Measurements from ENCODE around the gene RNF112.

The RNF112 gene, protein sequence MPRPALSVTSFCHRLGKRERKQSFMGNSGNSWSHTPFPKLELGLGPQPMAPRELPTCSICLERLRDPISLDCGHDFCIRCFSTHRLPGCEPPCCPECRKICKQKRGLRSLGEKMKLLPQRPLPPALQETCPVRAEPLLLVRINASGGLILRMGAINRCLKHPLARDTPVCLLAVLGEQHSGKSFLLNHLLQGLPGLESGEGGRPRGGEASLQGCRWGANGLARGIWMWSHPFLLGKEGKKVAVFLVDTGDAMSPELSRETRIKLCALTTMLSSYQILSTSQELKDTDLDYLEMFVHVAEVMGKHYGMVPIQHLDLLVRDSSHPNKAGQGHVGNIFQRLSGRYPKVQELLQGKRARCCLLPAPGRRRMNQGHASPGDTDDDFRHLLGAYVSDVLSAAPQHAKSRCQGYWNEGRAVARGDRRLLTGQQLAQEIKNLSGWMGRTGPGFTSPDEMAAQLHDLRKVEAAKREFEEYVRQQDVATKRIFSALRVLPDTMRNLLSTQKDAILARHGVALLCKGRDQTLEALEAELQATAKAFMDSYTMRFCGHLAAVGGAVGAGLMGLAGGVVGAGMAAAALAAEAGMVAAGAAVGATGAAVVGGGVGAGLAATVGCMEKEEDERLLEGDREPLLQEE

DNA sequence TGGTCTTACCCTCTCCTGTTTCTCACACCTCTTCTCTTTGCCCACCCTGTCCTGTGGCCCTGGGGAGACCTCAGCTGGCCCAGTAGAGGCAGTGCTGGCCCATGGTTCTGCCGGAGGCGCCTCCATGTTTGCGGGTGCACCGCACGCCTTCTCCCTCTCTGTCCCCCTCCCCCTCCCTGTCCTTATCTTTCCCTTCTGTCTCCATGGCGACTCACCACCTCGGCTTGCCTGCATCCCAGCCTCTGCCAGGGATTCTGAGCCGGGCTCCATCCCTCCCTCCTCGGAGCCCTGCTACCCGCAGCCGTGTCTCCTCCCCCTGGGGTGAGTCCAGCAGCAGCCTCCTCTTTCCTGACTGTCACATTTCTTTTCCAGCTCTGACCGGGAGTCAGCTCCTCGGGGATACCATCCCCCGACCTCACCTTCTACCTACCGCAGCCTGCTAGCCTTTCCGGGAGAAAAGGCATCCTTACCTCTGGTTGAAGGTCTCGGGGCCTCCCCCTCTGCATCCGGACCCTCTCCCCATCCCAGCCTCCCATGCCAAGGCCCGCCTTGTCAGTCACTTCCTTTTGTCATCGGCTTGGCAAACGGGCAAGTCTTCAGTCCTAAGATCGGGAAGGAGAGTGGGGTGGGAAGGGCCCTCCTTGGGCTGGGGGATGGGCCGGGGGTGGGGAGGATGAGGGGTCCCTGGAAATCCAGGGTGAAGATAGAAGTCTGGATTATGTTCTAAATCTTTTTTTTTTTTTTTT, at the start of gene RNF112:
RNF112 (plus strand) TSS at position 358 of the 746 bp plus-strand sequence; CDS start at position 535, 177 bp downstream.
- Histone ChIP-seq H3K9me3 (ENCODE audit: control insufficient read depth, insufficient read depth, low read length) (no peaks in the 10 kb centered on the region), H3K4me1 (ENCODE audit: insufficient read depth, low read length) (peaks cover 15% of the 10 kb centered on the region), H3K36me3 (ENCODE audit: insufficient read depth, low read length) (no peaks in the 10 kb centered on the region), H3K9ac (ENCODE audit: low read depth, low read length) (no peak within 1 kb of the TSS; the same call in 1 of the 2 replicates)

DNA sequence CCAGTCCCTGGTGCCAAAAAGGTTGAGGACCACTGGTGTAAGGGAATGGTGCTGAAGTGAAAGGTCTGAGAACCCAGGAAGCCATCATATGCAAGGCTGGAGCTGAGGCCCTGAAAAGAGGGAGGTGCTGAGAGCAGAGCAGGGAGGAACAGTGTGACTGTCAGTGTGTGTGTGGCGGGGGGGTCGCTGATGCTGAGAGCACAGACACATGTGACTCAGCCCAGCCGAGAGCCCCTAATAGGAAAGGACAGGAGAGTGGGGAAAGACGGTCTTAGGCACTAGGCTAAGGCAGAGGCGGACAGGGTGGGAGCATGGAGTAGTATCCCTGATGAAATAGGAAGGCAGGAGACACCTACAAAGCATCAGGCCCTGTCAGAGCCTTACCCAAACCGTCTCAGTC, 49.7 kb upstream of the RNF112 start:
- Histone ChIP-seq H3K9ac (ENCODE audit: low read depth, low read length) (no peak overlapping the region; the same call in 1 of the 2 replicates), H3K9me3 (ENCODE audit: control insufficient read depth, insufficient read depth, low read length) (no peaks in the 10 kb centered on the region), H3K36me3 (ENCODE audit: insufficient read depth, low read length) (no peaks in the 10 kb centered on the region), H3K4me1 (ENCODE audit: insufficient read depth, low read length) (peaks cover 5% of the 10 kb centered on the region; the same call in 1 of the 2 replicates)

DNA sequence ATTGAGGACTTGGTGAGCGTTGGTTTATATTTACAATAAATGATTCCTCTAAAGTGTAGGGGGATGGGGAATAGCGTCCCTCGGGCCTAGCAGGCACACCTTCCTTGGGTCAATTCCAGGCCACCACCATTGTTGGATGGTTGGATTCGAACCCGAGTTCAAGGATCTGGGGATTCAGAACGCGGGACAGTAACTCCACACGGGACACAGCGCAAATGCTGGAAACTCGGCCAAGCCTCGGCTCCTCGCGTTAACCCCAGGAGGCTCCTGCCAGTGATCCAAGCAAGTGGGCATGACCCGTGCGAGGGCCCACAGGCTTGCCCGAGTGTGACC, 49.1 kb upstream of the RNF112 start:
- H3K9me3 ChIP-seq (ENCODE audit: control insufficient read depth, insufficient read depth, low read length): no peaks in the 10 kb centered on the region
- no peaks in the 10 kb centered on the region for H3K36me3 ChIP-seq (ENCODE audit: insufficient read depth, low read length)
- H3K9ac ChIP-seq (ENCODE audit: low read depth, low read length): peak overlapping the region; percentile 80; the same call in 1 of the 2 replicates
- peaks cover 5% of the 10 kb centered on the region; the same call in 1 of the 2 replicates for H3K4me1 ChIP-seq (ENCODE audit: insufficient read depth, low read length)

DNA sequence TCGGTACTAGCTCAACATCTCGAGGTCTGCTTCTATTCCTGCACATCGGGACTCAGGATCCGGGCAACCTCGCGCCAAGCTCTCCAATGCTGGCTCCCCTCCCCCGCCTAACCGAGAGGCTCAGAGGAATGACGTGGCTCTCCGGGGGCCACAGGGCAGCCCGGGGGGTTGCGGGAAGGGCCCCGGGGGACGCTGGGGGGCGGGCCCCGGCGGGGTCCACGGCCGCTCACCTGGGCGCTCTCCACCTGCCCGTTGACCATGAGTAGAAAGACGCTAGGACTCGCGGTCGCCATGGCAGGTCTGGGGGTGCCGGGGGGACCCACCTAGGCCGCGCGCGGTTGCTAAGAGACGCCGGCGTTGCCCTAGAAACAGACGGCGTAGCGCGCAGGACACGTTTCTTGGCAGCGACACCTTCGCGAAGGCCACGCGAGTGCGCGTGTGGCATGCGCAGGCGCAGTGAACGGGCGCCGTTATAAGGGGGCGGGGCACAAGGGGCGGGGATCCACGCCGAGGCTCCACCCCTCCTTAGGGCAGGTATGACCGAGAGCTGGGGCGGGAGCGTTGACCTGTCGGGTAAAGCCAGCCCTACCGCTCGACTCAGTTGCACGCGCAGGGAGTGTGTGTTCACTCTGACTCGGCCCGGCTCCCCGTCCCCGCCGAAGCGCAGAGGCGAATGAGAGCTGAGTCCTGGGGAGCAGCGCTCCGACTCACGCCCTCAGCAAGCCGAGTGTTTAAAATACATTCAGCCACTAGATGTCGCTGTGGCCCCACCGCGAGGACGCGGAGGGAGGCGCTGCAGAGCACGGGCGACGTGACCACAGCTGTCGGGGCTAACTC, 48.5 kb upstream of the RNF112 start, which contains the start of gene B9D1:
B9D1 (minus strand) TSS at position 447 of the 837 bp plus-strand sequence; CDS start at position 293, 154 bp downstream.
- peaks cover 5% of the 10 kb centered on the region; the same call in 1 of the 2 replicates for H3K4me1 ChIP-seq (ENCODE audit: insufficient read depth, low read length)
- peak within 1 kb of the TSS; percentile 80 for H3K9ac ChIP-seq (ENCODE audit: low read depth, low read length)
- no peaks in the 10 kb centered on the region for H3K9me3 ChIP-seq (ENCODE audit: control insufficient read depth, insufficient read depth, low read length)
- H3K36me3 ChIP-seq (ENCODE audit: insufficient read depth, low read length): no peaks in the 10 kb centered on the region

DNA sequence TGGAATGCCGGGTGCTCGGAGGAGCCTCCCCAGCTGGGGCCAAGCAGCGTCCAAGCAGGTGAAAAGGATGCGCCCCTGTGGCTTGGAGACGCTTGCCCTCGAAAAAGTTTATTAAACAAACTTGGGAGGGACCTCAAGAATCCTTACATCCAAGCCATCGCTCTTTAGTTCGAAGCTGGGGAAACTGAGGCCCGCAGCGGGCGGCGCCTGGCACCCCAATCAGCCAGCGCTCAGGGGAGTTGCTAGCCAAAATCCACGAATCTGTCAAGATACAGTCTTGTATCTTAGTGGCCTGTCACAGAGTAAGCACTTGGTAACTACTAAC, 48.0 kb upstream of the RNF112 start:
- peak overlapping the region; percentile 80; the same call in 1 of the 2 replicates for H3K9ac ChIP-seq (ENCODE audit: low read depth, low read length)
- peaks cover 5% of the 10 kb centered on the region; the same call in 1 of the 2 replicates for H3K4me1 ChIP-seq (ENCODE audit: insufficient read depth, low read length)
- no peaks in the 10 kb centered on the region for H3K36me3 ChIP-seq (ENCODE audit: insufficient read depth, low read length)
- H3K9me3 ChIP-seq (ENCODE audit: control insufficient read depth, insufficient read depth, low read length): no peaks in the 10 kb centered on the region

DNA sequence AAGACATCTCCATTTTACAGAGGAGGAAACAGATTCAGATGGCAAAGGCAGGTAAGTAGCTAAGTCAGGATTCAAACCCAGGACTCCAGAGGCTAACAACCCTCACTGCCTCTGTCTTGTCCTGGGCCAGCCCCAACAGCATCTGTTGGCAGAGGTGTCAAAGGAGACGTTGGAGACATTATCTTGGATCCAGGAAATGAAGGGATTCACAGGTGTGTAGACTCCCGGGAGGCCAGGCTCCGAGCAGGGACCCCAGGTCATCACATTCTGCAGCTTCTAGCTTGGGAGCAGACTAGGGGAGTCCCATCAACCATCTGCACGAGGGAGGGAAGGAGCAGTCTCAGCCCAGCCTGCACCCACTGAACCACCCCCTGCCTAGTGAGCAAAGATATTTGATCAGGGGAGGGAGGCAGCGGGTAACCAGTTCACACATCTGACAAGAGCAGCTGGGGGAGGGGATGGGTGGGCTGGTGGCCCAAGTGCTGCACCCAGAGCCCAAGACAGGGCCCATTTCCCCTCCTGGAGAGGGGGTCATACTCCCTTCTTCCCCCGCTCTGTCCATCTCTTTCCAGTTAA, 47.5 kb upstream of the RNF112 start:
- Histone ChIP-seq H3K9ac (ENCODE audit: low read depth, low read length) (peak overlapping the region; percentile 80; the same call in 1 of the 2 replicates), H3K9me3 (ENCODE audit: control insufficient read depth, insufficient read depth, low read length) (no peaks in the 10 kb centered on the region), H3K4me1 (ENCODE audit: insufficient read depth, low read length) (peaks cover 5% of the 10 kb centered on the region; the same call in 1 of the 2 replicates), H3K36me3 (ENCODE audit: insufficient read depth, low read length) (no peaks in the 10 kb centered on the region)

DNA sequence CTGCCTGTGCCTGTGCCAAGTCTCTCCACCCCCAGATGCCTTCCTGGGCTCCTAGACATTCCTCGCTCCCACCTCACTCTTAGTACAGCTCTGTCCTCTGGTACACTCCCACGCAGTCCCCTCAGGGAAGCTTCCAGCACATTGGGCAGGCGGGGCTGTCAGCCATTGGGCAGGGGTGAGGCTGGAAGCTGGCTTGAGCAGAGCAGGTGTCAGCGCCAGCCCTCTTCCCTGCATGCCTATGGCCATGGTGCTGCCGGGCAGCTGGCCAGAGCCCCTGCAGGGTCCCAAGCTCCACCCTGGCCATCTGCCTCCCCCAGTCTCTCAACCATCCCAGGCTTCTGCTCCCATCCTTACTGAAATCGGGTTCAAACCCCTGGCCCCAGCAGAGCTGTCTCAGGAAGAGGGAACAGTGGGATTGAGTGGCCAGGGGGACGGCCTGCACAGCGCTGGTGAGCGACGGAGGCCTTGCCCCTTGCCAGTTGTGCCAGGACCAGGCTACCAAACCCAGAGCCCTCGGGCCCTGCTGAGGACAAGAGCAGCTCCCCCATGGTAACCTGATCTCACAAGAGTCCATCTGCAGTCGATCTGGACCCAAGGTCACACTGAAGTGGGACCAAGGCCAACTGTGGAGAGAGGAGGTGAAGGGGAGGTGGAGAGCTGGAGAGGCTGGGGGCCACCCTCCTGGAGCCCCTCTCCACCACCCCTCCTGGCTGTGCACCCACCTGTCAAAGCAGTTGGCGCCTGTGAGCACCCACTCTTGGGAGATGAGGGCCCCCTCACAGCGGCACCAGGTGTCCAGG, 46.1 kb upstream of the RNF112 start:
- Histone ChIP-seq H3K36me3 (ENCODE audit: insufficient read depth, low read length) (no peaks in the 10 kb centered on the region), H3K9me3 (ENCODE audit: control insufficient read depth, insufficient read depth, low read length) (no peaks in the 10 kb centered on the region), H3K9ac (ENCODE audit: low read depth, low read length) (no peak overlapping the region), H3K4me1 (ENCODE audit: insufficient read depth, low read length) (peaks cover 5% of the 10 kb centered on the region; the same call in 1 of the 2 replicates)

DNA sequence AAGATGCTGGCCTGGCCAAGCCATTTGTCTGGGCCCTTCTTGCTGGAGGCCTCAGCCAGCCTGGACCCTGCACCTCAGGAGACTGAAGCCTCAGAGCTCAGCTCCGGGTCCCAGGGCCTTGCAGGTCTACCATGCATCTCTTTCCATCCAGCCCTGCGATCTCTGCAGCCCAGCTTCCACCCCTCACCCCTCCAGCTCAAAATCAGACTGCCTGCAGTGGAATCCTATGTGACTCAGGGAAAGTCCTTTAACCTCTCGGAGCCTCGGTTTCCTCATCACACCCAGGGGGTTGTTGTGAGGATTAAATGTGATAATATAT, 45.6 kb upstream of the RNF112 start:
- Histone ChIP-seq H3K9ac (ENCODE audit: low read depth, low read length) (no peak overlapping the region), H3K9me3 (ENCODE audit: control insufficient read depth, insufficient read depth, low read length) (no peaks in the 10 kb centered on the region), H3K36me3 (ENCODE audit: insufficient read depth, low read length) (no peaks in the 10 kb centered on the region), H3K4me1 (ENCODE audit: insufficient read depth, low read length) (peaks cover 5% of the 10 kb centered on the region; the same call in 1 of the 2 replicates)

DNA sequence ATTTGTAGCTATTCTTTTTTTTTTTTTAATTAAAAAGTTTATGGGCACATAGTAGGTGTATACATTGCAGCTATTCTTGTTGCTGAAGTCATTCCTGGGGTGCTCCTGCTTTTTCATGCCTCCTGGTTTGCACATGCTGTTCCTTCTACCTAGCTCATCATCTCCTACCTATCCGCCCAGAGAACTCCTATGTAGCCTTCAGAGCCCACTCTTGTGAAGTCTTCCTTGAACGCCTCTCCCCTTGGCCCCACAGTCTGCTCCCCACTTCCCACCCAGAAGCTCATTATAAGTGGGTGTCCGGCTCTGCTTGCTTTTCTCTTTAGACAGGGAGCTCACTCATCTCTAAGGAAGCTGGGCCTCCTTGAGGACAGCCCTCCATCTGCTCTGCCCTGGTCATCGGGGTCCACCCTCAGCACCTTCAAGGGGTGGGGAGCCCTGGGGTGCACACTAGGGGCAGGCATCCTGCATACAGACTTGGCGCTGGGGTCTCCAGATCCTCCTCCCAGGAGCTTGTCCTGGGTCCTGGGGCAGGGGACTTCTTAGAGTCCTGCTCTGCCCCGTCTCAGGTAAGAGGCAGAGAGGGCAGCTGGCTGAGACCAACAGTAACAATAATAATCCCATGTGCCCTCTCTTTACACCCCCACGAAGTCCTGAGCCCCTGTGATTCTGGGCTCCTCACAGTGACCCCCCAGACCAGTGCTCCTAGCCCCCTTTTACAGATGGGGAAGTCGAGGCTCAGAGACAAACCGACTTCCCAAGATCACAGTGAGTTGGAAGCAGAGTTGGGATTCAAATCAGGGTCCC, 45.0 kb upstream of the RNF112 start:
- H3K4me1 ChIP-seq (ENCODE audit: insufficient read depth, low read length): peaks cover 5% of the 10 kb centered on the region; the same call in 1 of the 2 replicates
- no peaks in the 10 kb centered on the region for H3K36me3 ChIP-seq (ENCODE audit: insufficient read depth, low read length)

DNA sequence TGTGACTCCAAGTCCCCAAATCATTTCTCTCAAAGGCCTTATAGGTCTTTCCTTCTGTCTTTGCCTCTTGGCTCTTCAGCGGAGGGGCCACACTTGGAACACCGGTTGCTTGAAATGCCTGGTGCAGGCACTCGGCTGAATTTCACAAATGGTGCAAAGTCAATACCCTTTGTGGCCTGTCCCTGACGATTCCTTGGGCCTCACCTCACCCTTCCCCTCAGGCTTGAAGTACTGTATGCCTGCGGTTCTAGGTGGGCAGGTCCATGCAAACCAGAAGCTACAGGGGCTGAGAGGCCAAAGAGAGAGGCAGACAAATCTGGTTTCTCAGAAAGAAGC, 44.4 kb upstream of the RNF112 start:
- Histone ChIP-seq H3K9ac (ENCODE audit: low read depth, low read length) (no peak overlapping the region), H3K4me1 (ENCODE audit: insufficient read depth, low read length) (peaks cover 5% of the 10 kb centered on the region; the same call in 1 of the 2 replicates), H3K36me3 (ENCODE audit: insufficient read depth, low read length) (no peaks in the 10 kb centered on the region), H3K9me3 (ENCODE audit: control insufficient read depth, insufficient read depth, low read length) (no peaks in the 10 kb centered on the region)

More for the DNA sequence above, 45.0 kb upstream of the RNF112 start:
- H3K9me3 ChIP-seq (ENCODE audit: control insufficient read depth, insufficient read depth, low read length): no peaks in the 10 kb centered on the region
- H3K9ac ChIP-seq (ENCODE audit: low read depth, low read length): no peak overlapping the region

DNA sequence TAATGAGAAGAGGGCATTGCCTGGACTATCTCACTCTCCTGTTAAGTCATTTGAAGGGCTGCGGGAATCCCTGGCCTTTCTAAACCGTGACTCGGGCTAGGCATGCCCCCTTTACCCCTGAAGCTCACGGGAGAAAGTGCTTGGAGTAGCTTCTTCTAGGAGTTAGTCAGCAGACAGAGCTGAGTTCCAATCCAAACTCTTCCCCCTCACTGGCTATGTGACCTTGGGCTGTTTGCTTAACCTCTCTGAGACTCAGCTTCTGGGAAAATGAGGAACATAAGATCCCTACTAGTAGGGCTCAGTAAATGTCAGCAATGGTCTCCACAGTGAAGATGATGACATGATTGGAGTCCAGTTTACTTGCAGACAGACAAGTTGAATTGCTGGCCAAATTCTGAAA, 42.8 kb upstream of the RNF112 start:
- H3K4me1 ChIP-seq (ENCODE audit: insufficient read depth, low read length): peaks cover 3% of the 10 kb centered on the region; the same call in 1 of the 2 replicates
- H3K9ac ChIP-seq (ENCODE audit: low read depth, low read length): no peak overlapping the region
- no peaks in the 10 kb centered on the region for H3K9me3 ChIP-seq (ENCODE audit: control insufficient read depth, insufficient read depth, low read length)
- H3K36me3 ChIP-seq (ENCODE audit: insufficient read depth, low read length): no peaks in the 10 kb centered on the region

DNA sequence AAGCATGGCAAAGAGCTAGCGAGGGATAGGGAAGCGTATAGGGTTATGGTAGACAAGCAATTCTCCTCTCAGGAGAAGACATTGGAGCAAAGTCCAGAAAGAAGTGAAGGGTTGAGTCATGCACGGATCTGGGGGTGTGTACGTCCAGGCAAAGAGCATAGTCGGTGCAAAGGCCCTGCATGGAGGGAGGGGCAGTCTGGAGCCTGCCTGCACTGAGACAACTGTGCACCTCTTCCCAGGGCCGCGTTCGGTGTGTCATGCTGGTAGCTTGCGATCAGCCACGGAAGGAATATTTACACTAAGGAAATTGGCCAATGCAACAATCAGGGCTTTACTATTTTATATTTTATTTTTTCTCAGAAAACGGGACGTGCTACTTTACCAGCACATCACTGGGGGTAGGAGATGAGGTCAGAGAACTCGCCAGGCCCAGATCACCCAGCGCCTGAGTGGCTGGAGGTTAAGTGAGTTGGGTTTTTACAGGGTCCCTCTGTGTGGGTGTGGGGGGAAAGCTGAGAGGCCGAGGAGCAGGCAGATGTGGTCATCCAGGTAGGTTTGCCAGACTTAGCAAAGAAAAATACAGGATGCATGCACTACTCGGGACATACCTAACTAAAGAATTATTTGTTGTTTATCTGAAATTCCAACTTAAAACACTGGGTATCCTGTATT, 41.8 kb upstream of the RNF112 start:
- no peak overlapping the region for H3K9ac ChIP-seq (ENCODE audit: low read depth, low read length)
- no peaks in the 10 kb centered on the region for H3K4me1 ChIP-seq (ENCODE audit: insufficient read depth, low read length)
- H3K9me3 ChIP-seq (ENCODE audit: control insufficient read depth, insufficient read depth, low read length): no peaks in the 10 kb centered on the region
- no peaks in the 10 kb centered on the region for H3K36me3 ChIP-seq (ENCODE audit: insufficient read depth, low read length)
